HCT116 (cell line): Measurements from ENCODE around the gene PDE2A.

Experiments
- CEBPB ChIP-seq: IDR thresholded peaks from 2 replicates; pipeline ENCODE4 v1.6.1; 2012; ENCODE audit warnings: low read depth
- JUND ChIP-seq: IDR thresholded peaks from 2 replicates; pipeline ENCODE4 v1.6.1; 2012
- SRF ChIP-seq: IDR thresholded peaks from 2 replicates; pipeline ENCODE4 v1.6.1; 2012; ENCODE audit warnings: low read depth
- TF ChIP-seq, protein P1 (sequence below), 3 experiments: fragments of 200-600 bp in 1 of 3; sonication (generic) in 1 of 3; IDR thresholded peaks in 2 of 3; conservative IDR thresholded peaks in 1 of 3; 2 replicates each; pipeline ENCODE4 v1.5.1; 2012 to 2017; ENCODE audit warnings: low read depth in 2 of 3, low read length in 2 of 3, antibody characterized with exemption in 1 of 3, borderline replicate concordance in 1 of 3, control low read depth in 1 of 3, mild to moderate bottlenecking in 1 of 3, mixed read lengths in 1 of 3, mixed run types in 1 of 3, moderate library complexity in 1 of 3; ENCODE audit not compliant: insufficient read depth in 1 of 3

GRCh38 chr11:72534371-72535193 lies 139.6 kb downstream of the PDE2A start:
- TF ChIP-seq, protein P1, sequence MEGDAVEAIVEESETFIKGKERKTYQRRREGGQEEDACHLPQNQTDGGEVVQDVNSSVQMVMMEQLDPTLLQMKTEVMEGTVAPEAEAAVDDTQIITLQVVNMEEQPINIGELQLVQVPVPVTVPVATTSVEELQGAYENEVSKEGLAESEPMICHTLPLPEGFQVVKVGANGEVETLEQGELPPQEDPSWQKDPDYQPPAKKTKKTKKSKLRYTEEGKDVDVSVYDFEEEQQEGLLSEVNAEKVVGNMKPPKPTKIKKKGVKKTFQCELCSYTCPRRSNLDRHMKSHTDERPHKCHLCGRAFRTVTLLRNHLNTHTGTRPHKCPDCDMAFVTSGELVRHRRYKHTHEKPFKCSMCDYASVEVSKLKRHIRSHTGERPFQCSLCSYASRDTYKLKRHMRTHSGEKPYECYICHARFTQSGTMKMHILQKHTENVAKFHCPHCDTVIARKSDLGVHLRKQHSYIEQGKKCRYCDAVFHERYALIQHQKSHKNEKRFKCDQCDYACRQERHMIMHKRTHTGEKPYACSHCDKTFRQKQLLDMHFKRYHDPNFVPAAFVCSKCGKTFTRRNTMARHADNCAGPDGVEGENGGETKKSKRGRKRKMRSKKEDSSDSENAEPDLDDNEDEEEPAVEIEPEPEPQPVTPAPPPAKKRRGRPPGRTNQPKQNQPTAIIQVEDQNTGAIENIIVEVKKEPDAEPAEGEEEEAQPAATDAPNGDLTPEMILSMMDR (IDR thresholded peaks at IDR 0.05 in 2 of 3, conservative IDR thresholded peaks at IDR 0.05 in 1 of 3; ENCODE audit: borderline replicate concordance in 1 of 3, insufficient read depth in 1 of 3, low read depth in 2 of 3, low read length in 2 of 3): no peak
- no peak for TF ChIP-seq JUND
- no peak for TF ChIP-seq SRF
- TF ChIP-seq CEBPB: no peak
